SHP77 (cell line): ENCODE data around the gene TNRC6A.
"Not testable (repeated sequence)": the region's sequence is repeated elsewhere in the genome, so short reads cannot be mapped to it uniquely, and the experiment has no call there.

Experiments
- DNase-seq, 2 experiments: peaks; one replicate each; lab custom pipeline; 2025; lab: John Stamatoyannopoulos, UW

Gene TNRC6A

DNA sequence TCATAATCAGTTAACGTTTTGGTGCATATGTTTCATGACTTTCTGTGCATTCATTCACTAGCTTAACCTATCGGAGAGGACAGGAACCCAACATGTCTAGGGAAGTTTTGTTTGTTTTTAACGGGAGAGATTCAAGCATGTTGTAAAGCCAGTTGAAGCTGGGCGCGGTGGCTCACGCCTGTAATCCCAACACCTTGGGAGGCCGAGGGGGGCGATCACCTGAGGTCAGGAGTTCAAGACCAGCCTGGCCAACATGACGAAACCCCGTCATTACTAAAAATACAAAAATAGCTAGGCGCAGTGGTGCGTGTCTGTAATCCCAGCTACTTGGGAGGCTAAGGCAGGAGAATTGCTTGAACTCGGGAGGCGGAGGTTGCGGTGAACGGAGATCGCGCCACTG, 1.4 kb upstream of the TNRC6A start:
- no peak for DNase-seq

DNA sequence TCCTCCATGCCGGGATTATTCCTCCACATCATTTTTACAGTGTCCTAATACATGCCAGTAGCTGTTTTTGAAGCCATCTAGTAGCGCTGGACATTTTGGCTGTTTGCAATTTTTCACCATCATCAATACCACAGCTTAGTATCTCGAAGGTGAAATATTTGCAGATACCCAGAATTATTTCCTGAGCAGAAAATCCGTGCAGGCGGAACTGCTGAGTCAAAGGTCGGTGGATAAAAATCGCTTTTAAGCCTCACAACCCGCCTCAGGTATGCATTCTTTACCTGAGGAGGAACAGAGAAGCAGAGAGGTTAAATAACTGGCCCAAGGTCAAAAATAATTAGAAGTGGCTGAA, 584 bp upstream of the TNRC6A start:
- no peak for DNase-seq

DNA sequence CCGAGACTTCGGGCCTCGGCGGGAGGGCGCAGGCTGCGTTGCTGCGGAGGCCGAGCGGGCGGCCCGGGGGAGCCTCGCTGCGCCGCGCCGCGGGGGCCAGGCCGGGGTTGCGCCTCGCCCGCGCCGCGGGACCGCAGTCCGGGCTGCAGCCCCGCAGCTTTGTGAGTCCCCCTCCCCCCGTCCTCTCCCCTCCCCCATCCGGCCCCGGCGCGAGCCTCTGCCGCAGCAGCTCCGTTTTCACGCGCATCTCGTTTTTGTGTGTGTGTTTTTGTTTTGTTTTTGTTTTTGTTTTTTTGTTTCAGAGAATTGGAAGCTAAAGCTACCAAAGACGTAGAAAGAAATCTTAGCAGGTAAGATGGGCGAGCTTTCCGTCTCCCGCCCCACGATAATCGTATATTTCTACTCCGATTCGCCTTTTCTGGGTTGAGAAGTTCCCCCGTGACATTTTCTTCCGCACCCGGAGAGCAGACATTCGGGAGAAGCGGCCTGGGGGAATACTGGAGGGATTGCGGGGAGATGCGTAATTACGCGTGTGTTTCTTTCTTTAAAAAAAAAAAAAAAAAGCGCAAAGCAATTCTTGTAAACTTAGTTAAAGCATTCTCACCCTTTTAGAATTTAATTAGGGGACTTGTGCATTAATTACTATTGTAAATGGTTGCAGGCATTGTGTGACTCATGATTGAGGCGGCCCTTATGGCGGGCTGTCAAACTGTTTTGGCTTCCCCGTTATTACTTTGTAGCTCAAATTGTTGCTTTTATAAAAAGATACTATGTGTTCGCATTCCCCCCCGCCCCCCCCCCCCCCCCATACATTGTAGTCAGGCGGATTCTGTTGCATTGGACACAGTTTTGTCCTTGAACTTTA, 732 bp downstream of the TNRC6A start:
- no peak for DNase-seq

GRCh38 chr16:24730914-24731313, 1.5 kb downstream of the TNRC6A start:
- DNase-seq = no peak

GRCh38 chr16:24731722-24732419, 2.4 kb downstream of the TNRC6A start:
- DNase-seq = no peak

DNA sequence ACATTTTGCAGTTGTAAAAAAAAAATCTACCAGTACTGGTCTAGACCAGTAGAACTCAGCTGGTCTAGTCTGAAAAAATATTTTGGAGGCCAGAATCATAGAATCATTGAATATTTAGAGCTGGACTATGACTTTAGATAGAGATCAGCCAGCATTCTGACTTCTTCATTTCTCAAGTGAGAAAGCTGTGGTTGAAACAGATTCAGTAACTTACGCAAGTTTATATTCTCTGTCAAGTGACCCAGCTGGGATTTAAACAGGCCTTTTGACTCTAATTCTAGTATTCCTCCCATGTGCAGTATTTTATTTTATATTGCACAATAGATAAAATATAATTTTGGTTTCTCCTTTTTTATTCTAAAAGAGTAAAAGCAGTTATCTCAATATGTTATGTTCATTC, 4.9 kb downstream of the TNRC6A start:
- no peak for DNase-seq

GRCh38 chr16:24736758-24737157, 7.3 kb downstream of the TNRC6A start:
- DNase-seq = no peak

DNA sequence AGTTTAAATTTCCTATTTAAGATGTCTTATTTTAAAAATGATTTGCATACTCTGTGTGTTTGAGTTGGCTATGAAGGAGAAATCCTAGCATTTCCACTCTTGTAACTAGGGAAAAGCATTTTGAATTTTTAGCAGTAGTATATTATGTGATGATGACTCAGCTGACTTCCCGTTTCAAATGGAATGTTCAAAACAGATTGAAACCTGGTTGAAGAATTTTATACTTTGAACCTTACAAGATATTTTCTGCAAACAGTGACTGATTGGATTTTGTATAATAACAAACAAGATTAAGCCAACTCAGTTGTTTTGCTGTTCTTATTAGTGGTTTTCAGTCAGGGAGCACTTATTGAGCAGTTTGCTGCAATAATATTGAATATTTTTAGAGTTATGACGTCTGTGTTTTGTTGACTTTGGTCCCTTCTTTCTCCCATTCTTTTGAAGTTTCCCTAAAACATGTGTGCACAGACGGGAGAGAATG, 8.0 kb downstream of the TNRC6A start:
- no peak for DNase-seq

GRCh38 chr16:24737916-24738594, 8.6 kb downstream of the TNRC6A start:
- DNase-seq = no peak

DNA sequence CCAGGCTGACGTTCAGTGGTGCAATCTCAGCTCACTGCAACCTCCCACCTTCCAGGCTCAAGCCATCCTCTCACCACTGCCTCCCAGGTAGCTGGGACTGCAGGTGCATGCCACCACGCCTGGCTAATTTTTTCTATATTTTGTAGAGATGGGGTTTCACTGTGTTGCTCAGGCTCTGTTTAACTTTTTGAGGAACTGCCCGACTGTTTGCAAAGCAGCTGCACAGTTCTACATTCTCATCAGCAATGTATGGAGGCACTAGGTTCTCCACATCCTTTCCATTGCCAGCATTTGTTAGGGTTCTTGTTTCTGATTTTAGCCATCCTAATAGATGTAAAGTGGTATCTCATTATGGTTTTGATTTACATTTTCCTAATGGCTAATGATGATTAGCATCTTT, 9.4 kb downstream of the TNRC6A start:
- no peak for DNase-seq

DNA sequence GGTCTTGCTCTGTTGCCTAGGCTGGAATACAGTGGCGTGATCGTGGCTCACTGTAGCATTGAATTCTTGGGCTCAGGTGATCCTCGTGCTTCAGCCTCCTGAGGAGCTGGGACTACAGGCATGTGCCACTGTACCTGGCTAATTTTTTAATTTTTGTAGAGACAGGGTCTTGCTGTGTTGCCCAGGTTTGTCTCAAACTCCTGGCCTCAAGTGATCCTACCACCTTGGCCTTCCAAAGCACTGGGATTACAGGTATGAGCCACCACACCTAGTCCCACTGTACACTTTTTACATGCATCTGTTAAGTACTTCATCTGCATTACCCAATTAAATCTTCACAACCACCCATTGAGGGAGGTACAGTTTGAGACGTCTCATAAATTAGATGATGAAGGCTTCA, 12.4 kb downstream of the TNRC6A start:
- no peak for DNase-seq

DNA sequence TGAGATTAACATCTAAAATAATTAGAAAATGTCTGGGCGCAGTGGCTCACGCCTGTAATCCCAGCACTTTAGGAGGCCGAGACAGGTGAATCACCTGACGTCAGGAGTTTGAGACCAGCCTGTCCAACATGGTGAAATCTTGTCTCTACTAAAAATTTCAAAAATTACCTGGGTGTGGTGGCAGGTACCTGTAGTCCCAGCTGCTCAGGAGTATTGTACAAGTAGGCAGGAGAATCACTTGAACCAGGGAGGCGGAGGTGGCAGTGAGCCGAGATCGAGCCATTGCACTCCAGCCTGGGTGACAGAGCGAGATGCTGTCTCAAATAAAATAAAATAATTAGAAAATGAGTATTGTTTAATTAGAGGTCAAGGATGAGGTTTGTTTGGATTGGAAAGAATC, 13.2 kb downstream of the TNRC6A start:
- DNase-seq = not testable (repeated sequence)

- no peak for DNase-seq
Observed at GRCh38 chr16:24745391-24745790, 15.9 kb downstream of the TNRC6A start.

DNA sequence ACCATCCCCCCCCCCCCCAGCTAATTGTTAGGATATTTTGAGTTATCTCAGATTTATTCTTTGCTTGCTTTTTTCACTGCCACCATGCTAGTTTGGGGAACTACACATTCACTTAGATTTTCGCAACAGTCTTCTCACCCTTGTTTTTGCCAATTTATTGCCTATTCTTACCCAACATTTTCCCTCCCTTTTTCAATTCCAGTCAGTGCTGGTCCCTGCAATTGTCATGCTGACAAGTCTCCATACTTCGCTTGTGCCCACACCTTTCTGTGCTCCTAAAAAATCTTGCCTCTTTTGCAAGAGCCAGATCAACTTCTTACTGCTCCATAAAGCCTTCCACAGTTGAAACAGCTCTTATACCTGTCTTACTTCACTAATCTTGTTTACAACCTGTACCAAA, 16.3 kb downstream of the TNRC6A start:
- DNase-seq = no peak

DNA sequence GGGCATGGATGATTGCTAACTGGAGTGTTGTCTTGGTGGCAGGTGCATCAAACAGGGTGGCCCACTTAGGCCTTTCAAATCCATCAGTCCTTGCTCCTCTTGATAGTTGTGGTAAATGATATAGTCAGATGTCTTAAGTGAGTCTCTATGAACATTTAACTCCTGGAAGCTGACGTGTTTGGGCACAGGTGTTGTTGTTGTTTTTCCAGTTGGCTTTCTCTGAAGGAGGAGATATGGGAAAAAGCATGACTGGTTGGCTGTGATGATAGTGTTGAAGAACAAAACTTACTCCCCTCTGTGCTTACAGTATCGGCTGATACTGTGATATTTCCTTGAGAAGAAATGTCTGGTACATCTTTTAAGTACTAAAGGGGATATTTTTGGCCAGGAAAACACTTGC, 18.0 kb downstream of the TNRC6A start:
- DNase-seq = no peak

DNA sequence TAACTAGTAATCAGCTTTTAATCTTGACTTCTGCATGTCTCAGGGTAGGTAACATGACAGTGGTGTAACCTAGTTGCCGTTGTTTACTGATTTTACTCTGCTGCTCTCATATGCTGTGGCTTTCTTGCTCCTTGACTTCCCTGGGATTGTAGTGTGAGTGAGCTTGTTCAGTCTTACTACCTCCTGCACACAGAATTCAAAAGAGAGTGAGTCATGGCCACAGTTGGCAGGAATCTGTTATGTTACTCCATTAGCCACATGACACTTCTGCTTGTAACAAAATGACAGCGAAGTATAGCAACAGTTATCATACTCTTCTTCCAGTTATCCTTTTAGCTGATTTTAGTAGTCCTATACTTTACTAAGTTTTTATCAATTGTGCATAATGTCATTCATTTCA, 18.8 kb downstream of the TNRC6A start:
- no peak for DNase-seq

DNA sequence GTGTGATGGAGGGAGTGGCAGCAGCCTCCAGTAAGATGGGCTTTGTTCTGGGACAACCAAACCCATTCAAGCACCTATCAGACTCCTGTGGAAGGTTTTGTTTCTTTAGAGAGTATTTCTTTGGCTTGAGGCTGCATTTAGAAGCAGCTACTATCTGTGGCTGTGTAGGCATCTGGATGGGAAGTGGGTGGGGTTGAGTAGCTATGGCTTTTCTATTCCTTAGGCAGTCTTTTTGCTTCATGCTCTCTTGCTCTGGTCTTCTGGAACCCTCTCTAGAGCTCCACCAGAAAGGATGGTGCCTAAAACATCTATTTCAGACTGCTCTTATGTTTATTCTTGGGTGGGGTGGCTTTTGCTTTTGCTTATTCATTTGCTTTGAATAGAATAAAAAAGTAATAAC, 19.9 kb downstream of the TNRC6A start:
- no peak for DNase-seq

DNA sequence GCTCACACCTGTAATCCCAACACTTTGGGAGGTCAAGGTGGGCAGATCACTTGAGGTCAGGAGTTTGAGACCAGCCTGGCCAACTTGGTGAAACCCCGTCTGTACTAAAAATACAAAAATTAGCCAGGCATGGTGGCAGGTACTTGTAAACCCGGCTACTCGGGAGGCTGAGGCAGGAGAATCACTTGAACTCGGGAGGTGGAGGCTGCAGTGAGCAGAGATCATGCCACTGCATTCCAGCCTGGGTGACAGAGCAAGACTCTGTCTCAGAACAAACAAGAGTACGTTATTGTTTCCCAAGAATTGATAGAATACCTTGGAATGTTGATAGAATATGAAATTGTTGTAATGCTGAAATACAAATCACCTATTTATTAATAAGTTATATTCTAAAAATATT, 20.4 kb downstream of the TNRC6A start:
- DNase-seq = not testable (repeated sequence)

- no peak for DNase-seq
Observed at GRCh38 chr16:24753000-24753399, 23.5 kb downstream of the TNRC6A start.

GRCh38 chr16:24753437-24753836, 24.0 kb downstream of the TNRC6A start:
- DNase-seq = no peak

- DNase-seq = no peak
Observed at GRCh38 chr16:24754543-24754942, 25.1 kb downstream of the TNRC6A start.

DNA sequence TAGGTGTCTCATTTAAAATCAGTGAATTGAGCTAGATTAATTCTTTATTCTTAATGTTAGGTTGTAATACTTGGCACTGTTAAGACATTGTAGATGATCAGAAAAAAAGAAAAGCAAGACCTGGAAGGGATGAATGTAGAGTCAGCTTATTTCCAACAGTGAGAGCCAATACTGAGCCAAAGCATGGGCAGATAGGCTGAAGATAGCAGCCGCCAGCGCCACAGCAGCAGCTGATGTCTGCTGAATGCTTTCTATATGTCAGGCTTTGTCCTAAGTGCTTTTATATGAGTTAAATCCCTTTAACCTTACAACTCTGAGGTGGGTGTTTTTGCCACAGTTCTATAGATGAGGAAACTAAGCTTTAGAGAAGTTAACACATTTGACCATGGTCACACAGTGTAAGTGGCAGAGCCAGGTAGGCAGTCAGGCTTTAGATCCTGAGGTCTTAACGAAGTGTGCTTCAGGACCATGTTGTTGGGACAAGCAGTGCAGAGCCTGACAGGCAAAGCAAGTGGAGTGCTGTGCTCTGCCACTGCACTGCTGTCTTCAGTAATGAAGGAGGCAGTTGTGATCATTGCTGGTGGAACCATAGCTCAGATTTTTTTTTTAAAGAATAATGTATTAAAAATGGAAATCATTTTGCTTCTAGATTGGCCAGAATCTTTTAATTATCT, 25.9 kb downstream of the TNRC6A start:
- no peak for DNase-seq
